ENCODE results near the gene CATSPERD.

CATSPERD gene

DNA sequence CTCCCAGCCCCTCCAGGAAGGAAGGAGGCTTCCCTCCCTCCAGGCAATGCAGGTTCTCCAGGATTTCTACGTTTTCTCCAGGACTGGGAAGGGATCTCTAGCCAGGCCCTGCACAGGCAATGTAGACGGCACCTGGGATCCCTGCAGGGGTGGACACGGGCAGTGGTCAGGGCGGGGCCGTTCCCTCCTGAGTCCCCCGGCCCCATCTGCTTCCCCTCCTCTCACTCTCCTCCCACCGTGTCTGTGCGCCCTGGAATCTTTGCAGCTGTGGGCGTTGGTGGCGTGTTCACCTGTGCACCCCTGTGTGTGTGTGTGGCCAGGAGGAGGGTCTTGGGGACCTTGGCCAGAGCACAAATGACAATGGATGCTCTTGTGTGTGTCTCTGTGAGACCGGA lies 94.4 kb downstream of the CATSPERD start:
- no peak for DNase-seq (ENCODE audit: low spot score)
- Mint-ChIP-seq H3K4me1 (ENCODE audit: low read depth) (no peaks in the 10 kb centered on the region), H3K36me3 (ENCODE audit: low read depth) (no peaks in the 10 kb centered on the region), H3K27ac (no peak overlapping the region), H3K4me3 (no peak overlapping the region), H3K27me3 (ENCODE audit: low read depth) (no peaks in the 10 kb centered on the region), H3K9me3 (no peaks in the 10 kb centered on the region)

DNA sequence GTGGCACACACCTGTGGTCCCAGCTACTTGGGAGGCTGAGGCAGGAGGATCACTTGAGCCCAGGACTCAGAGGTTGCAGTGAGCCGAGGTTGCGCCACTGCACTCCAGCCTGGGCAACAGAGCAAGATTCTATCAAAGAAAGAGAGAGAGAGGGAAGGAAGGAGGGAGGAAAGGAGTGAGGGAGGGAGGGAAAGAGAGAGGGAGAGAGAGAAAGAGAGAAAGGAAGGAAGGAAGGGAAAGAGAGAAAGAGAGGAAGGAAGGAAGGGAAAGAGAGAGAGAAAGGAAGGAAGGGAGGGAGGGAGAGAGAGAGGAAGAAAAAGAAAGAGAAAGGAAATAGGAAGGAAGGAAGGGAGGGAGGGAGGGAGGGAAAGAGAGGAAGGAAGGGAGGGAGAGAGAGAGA lies 96.8 kb downstream of the CATSPERD start:
- no peaks in the 10 kb centered on the region for H3K36me3 Mint-ChIP-seq (ENCODE audit: low read depth)
- no peaks in the 10 kb centered on the region for H3K9me3 Mint-ChIP-seq
- H3K4me3 Mint-ChIP-seq = no peak overlapping the region
- no peak overlapping the region for H3K27ac Mint-ChIP-seq
- no peaks in the 10 kb centered on the region for H3K27me3 Mint-ChIP-seq (ENCODE audit: low read depth)
- DNase-seq (ENCODE audit: low spot score) = no peak
- H3K4me1 Mint-ChIP-seq (ENCODE audit: low read depth) = no peaks in the 10 kb centered on the region

DNA sequence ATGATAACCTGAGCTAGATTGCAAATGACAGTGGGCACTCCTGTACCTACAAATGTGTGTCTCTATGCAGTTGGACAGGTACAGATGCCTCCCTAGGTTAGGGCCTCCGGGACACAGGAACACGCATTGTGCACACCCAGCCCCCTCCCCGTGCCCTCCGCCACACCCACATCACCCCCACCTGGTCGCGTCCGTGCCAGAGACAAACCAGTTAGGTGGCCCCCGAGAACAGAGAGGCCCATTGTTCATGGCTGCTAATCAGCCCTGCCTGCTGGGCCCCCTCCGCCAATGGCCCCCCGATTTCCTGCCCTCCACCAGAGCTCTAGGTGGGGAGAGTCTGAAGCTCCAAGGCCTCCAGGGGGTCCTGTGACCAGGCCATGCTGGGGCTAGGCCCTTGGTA lies 98.2 kb downstream of the CATSPERD start:
- Mint-ChIP-seq H3K27ac (no peak overlapping the region), H3K4me1 (ENCODE audit: low read depth) (no peaks in the 10 kb centered on the region), H3K4me3 (no peak overlapping the region), H3K27me3 (ENCODE audit: low read depth) (no peaks in the 10 kb centered on the region), H3K36me3 (ENCODE audit: low read depth) (no peaks in the 10 kb centered on the region), H3K9me3 (no peaks in the 10 kb centered on the region)
- no peak for DNase-seq (ENCODE audit: low spot score)

DNA sequence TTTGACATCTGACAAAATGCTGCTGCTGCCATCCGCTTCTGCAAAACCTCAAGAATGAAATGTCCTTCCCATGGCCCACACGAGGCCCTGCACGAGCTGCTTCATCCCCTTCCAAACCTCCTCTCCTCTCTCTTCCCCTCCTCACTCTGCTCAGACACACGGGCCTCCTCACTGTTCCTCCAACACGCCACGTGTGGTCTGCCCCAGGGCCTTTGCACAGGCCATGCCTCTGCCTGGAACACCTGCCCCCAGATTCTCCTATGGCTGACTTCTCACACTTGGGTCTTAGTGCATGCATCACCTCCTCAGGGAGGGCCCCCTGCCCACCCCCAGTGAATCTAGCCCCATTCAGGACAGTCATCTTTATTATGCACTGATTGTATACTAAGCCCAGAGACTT lies 100.3 kb downstream of the CATSPERD start:
- Mint-ChIP-seq H3K4me3 (no peak overlapping the region), H3K9me3 (no peaks in the 10 kb centered on the region), H3K36me3 (ENCODE audit: low read depth) (no peaks in the 10 kb centered on the region), H3K27ac (no peak overlapping the region), H3K27me3 (ENCODE audit: low read depth) (no peaks in the 10 kb centered on the region), H3K4me1 (ENCODE audit: low read depth) (no peaks in the 10 kb centered on the region)
- no peak for DNase-seq (ENCODE audit: low spot score)

DNA sequence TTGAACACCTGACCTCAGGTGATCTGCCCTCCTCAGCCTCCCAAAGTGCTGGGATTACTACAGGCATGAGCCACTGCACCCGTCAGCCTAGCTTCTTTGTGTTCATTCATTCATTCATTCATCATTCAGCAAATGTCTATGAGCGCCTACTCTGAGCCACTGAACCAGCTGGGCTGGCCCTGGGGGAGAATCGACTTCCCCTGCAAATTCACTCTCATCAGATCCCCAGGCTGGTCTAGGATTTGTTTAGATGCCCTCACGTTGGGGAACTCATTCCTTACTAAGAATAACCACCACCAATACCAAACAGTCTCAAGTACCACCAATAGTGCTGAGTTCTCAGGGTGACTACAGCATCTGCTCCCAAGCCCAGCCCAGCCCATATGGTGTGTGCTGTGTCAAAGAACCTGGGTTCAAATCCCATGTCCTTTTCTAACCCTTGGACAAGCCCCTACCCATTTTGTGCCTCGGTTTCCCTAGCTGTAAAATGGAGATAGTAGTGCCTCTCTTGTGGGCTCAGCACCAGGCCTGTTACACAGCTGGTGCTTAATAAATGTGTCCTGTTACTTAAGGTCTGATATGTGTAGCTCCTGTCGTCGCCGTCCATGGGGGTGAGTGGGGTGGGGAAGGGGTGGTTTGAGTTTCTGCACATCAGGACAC lies 101.2 kb downstream of the CATSPERD start:
- H3K9me3 Mint-ChIP-seq = no peaks in the 10 kb centered on the region
- no peak overlapping the region for H3K4me3 Mint-ChIP-seq
- no peak overlapping the region for H3K27ac Mint-ChIP-seq
- DNase-seq (ENCODE audit: low spot score) = no peak
- no peaks in the 10 kb centered on the region for H3K27me3 Mint-ChIP-seq (ENCODE audit: low read depth)
- no peaks in the 10 kb centered on the region for H3K36me3 Mint-ChIP-seq (ENCODE audit: low read depth)
- no peaks in the 10 kb centered on the region for H3K4me1 Mint-ChIP-seq (ENCODE audit: low read depth)

DNA sequence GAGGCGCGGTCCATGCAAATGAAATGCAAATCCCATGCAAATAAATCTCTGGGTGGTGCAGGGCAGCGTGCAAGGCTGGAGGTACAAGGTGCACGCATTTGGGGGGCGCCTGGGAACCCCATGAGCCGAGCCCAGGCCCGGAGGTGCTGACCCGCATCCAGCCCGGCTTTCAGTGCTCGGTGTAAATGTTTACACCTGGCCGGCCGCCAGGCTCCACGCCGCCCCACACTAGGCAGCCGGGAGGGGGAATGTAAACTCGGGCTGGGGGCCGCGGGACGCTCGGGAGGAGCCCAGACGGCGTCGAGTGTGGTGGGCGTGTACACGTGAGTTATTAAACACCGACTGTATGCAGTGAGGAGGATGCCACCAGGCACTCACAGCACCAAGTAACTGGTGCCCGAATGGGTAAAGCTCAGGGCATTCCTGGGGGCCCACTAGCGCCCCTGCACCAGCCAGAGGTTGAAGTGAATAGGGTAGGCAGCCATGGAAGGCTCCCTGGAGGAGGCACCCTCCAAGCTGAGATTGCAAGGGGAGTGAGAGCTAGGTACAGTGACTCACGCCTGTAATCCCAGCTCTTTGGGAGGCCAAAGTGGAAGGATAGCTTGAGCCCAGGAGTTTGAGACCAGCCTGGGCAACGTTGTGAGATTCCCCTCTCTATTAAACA lies 101.9 kb downstream of the CATSPERD start:
- Mint-ChIP-seq H3K4me1 (ENCODE audit: low read depth) (peaks cover 3% of the 10 kb centered on the region), H3K9me3 (no peaks in the 10 kb centered on the region), H3K27me3 (ENCODE audit: low read depth) (no peaks in the 10 kb centered on the region), H3K36me3 (ENCODE audit: low read depth) (no peaks in the 10 kb centered on the region), H3K4me3 (no peak overlapping the region), H3K27ac (no peak overlapping the region)
- DNase-seq (ENCODE audit: low spot score) = no peak

DNA sequence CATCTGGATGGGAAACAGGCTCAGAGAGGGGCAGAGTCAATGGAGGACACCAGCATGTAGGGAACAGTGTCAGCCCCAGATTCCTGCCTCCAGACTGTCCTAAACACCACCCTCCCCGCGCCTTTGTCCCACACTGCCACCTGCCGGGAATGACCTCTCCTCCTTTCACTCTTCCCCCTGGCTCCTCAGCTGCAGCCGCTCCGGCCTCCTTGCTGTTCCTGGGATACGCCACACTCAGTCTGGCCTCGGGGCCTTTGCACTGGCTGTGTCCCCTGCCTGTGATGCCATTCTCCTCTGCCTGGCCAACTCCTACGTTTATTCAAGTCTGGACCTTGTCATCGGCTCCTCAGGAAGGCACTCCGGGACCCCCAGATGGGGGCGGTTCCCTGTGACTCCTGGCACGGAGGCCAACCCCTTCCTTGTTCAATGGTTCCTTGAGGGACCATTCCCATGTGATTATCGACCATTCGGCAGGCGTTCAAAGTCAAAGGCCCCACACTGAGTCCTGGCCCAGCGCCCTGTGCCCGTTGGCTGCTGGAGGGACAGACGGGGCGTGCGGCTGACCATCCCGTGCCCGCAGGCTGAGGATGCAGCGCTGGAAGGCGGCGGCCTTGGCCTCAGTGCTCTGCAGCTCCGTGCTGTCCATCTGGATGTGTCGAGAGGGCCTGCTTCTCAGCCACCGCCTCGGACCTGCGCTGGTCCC lies 103.3 kb downstream of the CATSPERD start:
- H3K27ac Mint-ChIP-seq = no peak overlapping the region
- DNase-seq (ENCODE audit: low spot score) = no peak

DNA sequence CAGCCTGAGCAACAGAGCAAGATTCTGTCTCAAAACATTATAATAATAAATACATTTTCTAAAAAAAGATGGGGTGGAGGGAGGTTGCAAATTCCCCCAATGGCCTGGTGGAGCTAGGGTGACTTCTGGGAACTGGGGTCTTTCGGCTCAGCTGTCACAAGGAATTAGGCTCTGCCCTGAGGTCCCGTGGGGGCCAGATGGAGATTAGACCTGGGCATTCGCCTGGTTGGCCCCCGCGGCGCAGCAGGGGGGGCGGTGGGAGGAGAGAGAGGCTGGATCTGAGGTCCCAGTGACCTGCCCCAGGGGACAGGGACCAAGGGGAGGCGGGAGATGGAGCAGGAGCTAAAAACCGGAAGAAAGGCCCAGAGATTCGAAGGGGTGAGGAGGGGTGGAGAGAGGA lies 104.3 kb downstream of the CATSPERD start:
- DNase-seq (ENCODE audit: low spot score) = no peak
- peaks cover 6% of the 10 kb centered on the region for H3K4me1 Mint-ChIP-seq (ENCODE audit: low read depth)
- peaks cover 2% of the 10 kb centered on the region for H3K27me3 Mint-ChIP-seq (ENCODE audit: low read depth)
- no peaks in the 10 kb centered on the region for H3K36me3 Mint-ChIP-seq (ENCODE audit: low read depth)
- H3K4me3 Mint-ChIP-seq = no peak overlapping the region
- H3K27ac Mint-ChIP-seq = no peak overlapping the region
- H3K9me3 Mint-ChIP-seq = no peaks in the 10 kb centered on the region

More for the DNA sequence above, 103.3 kb downstream of the CATSPERD start:
- Mint-ChIP-seq H3K4me3 (no peak overlapping the region), H3K4me1 (ENCODE audit: low read depth) (peaks cover 6% of the 10 kb centered on the region), H3K9me3 (no peaks in the 10 kb centered on the region), H3K27me3 (ENCODE audit: low read depth) (peaks cover 2% of the 10 kb centered on the region), H3K36me3 (ENCODE audit: low read depth) (no peaks in the 10 kb centered on the region)

DNA sequence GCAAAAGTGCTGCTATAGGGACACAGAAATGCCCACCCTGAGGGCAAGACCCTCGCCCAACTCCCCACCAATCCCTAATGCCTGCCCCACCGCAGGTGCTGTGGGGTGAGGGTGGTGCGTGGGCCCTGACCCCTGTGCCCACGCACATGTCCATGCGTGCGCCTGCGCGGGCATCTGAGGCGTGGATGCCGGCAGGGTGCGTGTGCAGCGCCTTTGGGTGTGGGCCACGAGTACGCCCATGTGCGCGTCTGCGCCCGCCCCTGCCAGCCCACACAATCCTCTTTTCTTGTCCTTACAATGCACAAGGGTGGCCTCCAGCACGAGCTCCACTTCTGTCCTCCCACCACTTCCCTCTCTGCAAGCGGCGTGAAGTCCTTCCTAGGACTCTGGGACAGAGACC lies 104.7 kb downstream of the CATSPERD start:
- peaks cover 3% of the 10 kb centered on the region for H3K27me3 Mint-ChIP-seq (ENCODE audit: low read depth)
- H3K27ac Mint-ChIP-seq = no peak overlapping the region
- DNase-seq (ENCODE audit: low spot score) = no peak
- H3K4me3 Mint-ChIP-seq = no peak overlapping the region
- H3K36me3 Mint-ChIP-seq (ENCODE audit: low read depth) = no peaks in the 10 kb centered on the region
- H3K9me3 Mint-ChIP-seq = no peaks in the 10 kb centered on the region
- peaks cover 6% of the 10 kb centered on the region for H3K4me1 Mint-ChIP-seq (ENCODE audit: low read depth)

DNA sequence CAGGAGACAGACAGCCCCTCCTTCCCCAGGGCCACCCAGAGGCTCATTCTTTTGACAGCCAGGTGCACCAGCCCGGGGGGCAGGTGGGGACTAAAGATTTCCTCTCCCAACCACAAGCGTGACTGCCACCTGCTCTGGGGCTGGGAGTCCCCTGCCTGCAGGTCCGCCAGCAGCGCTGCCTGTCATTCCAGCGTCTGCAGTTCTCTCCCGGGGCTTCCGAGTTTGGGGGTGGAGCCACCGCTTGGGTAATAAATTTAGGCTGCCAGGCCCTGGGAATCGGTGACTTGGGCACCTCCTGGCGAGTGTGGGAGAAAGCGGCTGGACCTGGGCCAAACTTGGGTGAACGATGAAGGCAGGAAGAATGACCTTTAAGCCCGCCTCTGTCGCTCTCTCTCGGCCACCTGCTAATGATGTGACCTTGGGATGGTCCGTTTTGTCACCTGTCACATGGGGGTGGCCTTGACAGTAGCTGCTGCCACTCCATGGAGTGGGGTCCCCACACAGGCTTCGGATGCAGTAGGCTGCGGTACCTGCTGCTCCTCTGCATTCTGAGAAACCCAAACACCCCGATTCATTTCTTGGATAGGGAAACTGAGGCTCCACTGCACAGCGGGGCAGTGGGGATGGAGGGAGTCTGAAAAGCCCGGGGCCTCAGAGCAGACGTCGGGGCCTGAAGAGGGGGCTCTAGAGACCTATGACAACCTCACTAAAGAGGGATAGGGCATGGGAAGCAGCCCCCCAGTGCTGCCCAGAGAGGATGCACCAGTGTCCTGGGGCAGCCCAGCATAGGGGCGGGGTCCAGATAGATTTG lies 106.3 kb downstream of the CATSPERD start:
- Mint-ChIP-seq H3K36me3 (ENCODE audit: low read depth) (no peaks in the 10 kb centered on the region), H3K4me3 (peak overlapping the region; percentile 89), H3K4me1 (ENCODE audit: low read depth) (peaks cover 6% of the 10 kb centered on the region), H3K27ac (peak overlapping the region; percentile 94), H3K27me3 (ENCODE audit: low read depth) (peaks cover 3% of the 10 kb centered on the region), H3K9me3 (no peaks in the 10 kb centered on the region)
- DNase-seq (ENCODE audit: low spot score) = no peak

DNA sequence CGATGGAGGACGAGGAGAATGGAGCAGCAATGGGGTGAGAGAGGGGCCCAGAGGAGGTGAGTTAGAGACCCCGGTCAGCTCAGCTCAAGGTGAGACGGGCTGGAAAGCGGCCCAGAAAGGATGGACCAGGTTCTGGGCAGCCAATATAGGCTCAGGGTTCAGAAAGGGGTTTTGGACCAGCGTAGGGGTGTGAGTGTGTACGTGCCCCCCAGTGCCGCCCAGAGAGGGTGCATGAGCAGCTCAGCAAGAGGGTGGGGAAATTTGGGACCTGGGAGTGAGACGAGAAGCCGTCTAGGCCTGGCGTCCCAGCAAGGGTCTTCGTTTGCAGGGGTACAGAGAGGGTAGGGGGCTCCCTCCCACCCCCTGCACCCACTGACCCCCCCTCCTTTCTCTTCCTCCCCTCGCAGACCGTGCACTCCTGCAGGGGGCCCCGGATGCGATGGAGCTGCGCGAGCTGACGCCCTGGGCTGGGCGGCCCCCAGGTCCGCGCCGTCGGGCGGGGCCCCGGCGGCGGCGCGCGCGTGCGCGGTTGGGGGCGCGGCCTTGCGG lies 107.0 kb downstream of the CATSPERD start:
- Mint-ChIP-seq H3K36me3 (ENCODE audit: low read depth) (no peaks in the 10 kb centered on the region), H3K27ac (peak overlapping the region; percentile 94), H3K4me3 (peak overlapping the region; percentile 89), H3K27me3 (ENCODE audit: low read depth) (peaks cover 3% of the 10 kb centered on the region), H3K4me1 (ENCODE audit: low read depth) (peaks cover 6% of the 10 kb centered on the region), H3K9me3 (no peaks in the 10 kb centered on the region)
- no peak for DNase-seq (ENCODE audit: low spot score)

DNA sequence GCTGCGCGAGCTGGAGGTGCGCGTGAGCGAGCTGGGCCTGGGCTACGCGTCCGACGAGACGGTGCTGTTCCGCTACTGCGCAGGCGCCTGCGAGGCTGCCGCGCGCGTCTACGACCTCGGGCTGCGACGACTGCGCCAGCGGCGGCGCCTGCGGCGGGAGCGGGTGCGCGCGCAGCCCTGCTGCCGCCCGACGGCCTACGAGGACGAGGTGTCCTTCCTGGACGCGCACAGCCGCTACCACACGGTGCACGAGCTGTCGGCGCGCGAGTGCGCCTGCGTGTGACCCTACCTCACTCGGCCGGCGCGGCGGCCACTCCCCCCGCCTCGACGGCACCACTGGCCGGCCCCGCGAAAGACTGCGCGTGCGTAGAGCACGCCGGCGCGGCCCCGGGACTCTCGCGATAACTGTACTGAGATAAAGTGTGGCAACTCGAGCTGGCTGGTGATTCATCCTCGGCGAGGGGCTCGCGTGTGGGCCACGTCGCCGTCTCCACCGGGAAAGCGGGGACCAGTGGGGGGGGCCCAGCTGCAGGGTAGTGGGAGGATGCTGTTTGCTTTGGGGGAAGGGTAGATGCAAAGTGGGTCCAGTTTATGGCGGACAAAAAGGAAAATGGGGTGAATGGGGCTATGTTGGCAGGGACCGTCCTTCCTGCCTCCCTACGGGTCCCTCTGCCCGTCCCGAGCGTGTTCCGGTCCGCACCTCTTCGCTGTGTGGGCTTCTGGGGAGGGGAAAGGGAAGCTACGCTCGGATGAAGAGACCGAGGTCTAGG lies 107.6 kb downstream of the CATSPERD start:
- H3K36me3 Mint-ChIP-seq (ENCODE audit: low read depth) = no peaks in the 10 kb centered on the region
- H3K27ac Mint-ChIP-seq = peak overlapping the region; percentile 100
- H3K4me3 Mint-ChIP-seq = peak overlapping the region; percentile 100
- H3K4me1 Mint-ChIP-seq (ENCODE audit: low read depth) = peaks cover 6% of the 10 kb centered on the region
- DNase-seq (ENCODE audit: low spot score) = peak; percentile 99
- H3K9me3 Mint-ChIP-seq = no peaks in the 10 kb centered on the region
- peaks cover 3% of the 10 kb centered on the region for H3K27me3 Mint-ChIP-seq (ENCODE audit: low read depth)

Data from T-helper 2 cell treated with Interferon-gamma antibody and Interleukin-4, amounts not matched to agents 5 μg/mL and 100 μg/mL, for 36 hours (primary cell).